Type B pancreatic cell (in vitro differentiated cells): ENCODE data around the gene TGFB2. TPM values are rescaled to one million over a fixed set of nuclear protein-coding genes. Genes with fewer than 3 reads are reported as not detected.

Experiments
- DNase-seq: peaks from one replicate; pipeline ENCODE4 v3.0.0; 2021; ENCODE audit warnings: mixed read lengths; ENCODE audit not compliant: unreplicated experiment; ENCODE audit errors: extremely low spot score
- H3K27ac Mint-ChIP-seq: 2 replicates; pipeline ENCODE4 v1.8.0; 2021; ENCODE audit warnings: mild to moderate bottlenecking, mixed read lengths
- H3K27me3 Mint-ChIP-seq: 2 replicates; pipeline ENCODE4 v1.8.0; 2021; ENCODE audit warnings: mixed read lengths
- H3K36me3 Mint-ChIP-seq: 2 replicates; pipeline ENCODE4 v1.8.0; 2021; ENCODE audit warnings: mixed read lengths
- H3K4me1 Mint-ChIP-seq: one replicate; pipeline ENCODE4 v1.8.0; 2021; ENCODE audit warnings: mixed read lengths; ENCODE audit not compliant: unreplicated experiment
- H3K4me3 Mint-ChIP-seq: 2 replicates; pipeline ENCODE4 v1.8.0; 2021; ENCODE audit warnings: mild to moderate bottlenecking, mixed read lengths
- H3K9me3 Mint-ChIP-seq: 2 replicates; pipeline ENCODE4 v1.8.0; 2021; ENCODE audit warnings: mixed read lengths
- total RNA-seq: library from RNA; stranded (reverse); gene quantifications from 2 replicates; pipeline ENCODE4 v1.2.1, GENCODE V29; 2021; ENCODE audit warnings: low replicate concordance
- TF ChIP-seq, protein P1 (sequence below): fragments of 200-600 bp; sonication (generic); conservative IDR thresholded peaks from 2 replicates; pipeline ENCODE4 v1.5.0; 2021; ENCODE audit warnings: antibody characterized with exemption, mild to moderate bottlenecking

The TGFB2 gene
- total RNA-seq, 1 donor from 2014 or later, result 207 TPM

- Mint-ChIP-seq H3K36me3 (no peaks in the 10 kb centered on the region), H3K4me3 (no peak overlapping the region), H3K27ac (no peak overlapping the region), H3K4me1 (peaks cover 22% of the 10 kb centered on the region), H3K27me3 (no peaks in the 10 kb centered on the region), H3K9me3 (peaks cover 4% of the 10 kb centered on the region)
- DNase-seq, result no peak
- TF ChIP-seq, protein P1, sequence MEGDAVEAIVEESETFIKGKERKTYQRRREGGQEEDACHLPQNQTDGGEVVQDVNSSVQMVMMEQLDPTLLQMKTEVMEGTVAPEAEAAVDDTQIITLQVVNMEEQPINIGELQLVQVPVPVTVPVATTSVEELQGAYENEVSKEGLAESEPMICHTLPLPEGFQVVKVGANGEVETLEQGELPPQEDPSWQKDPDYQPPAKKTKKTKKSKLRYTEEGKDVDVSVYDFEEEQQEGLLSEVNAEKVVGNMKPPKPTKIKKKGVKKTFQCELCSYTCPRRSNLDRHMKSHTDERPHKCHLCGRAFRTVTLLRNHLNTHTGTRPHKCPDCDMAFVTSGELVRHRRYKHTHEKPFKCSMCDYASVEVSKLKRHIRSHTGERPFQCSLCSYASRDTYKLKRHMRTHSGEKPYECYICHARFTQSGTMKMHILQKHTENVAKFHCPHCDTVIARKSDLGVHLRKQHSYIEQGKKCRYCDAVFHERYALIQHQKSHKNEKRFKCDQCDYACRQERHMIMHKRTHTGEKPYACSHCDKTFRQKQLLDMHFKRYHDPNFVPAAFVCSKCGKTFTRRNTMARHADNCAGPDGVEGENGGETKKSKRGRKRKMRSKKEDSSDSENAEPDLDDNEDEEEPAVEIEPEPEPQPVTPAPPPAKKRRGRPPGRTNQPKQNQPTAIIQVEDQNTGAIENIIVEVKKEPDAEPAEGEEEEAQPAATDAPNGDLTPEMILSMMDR, result no peak
Observed at GRCh38 chr1:218456444-218456843, 111.3 kb downstream of the TGFB2 start.

DNA sequence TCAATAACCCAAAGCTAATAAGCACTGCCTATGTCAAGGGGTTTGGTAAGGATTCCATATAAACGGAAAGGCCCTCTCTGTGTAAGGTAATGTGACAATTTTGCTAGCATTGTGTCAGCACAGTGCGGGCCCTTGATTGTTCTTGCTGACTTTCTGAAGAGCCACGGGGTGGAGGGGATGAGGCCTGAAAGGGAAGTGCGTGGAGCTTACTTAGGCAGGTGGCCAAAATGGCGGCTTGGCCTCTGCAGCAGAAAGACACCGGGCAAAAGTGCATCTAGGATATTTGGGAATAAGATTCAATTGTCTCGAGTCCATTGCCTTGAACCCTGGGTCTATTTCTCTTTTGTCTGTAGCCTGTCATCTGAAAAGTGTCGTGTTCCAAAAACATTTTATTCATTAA is 114.3 kb downstream of the TGFB2 start:
- Mint-ChIP-seq H3K27me3 (no peaks in the 10 kb centered on the region), H3K4me1 (peaks cover 38% of the 10 kb centered on the region), H3K27ac (peak overlapping the region; percentile 95), H3K36me3 (no peaks in the 10 kb centered on the region), H3K9me3 (peaks cover 4% of the 10 kb centered on the region), H3K4me3 (peak overlapping the region; percentile 77)
- no peak for DNase-seq
- TF ChIP-seq, protein P1, result no peak

GRCh38 chr1:218459878-218460711 is 115.0 kb downstream of the TGFB2 start:
- no peaks in the 10 kb centered on the region for H3K36me3 Mint-ChIP-seq
- peak overlapping the region; percentile 77 for H3K4me3 Mint-ChIP-seq
- H3K9me3 Mint-ChIP-seq, result peaks cover 4% of the 10 kb centered on the region
- peaks cover 38% of the 10 kb centered on the region for H3K4me1 Mint-ChIP-seq
- no peaks in the 10 kb centered on the region for H3K27me3 Mint-ChIP-seq
- peak overlapping the region; percentile 95 for H3K27ac Mint-ChIP-seq
- no peak for DNase-seq
- TF ChIP-seq, protein P1, result no peak

- peaks cover 38% of the 10 kb centered on the region for H3K4me1 Mint-ChIP-seq
- no peak for DNase-seq
- H3K4me3 Mint-ChIP-seq, result no peak overlapping the region
- no peak overlapping the region for H3K27ac Mint-ChIP-seq
- TF ChIP-seq, protein P1, result no peak
- no peaks in the 10 kb centered on the region for H3K36me3 Mint-ChIP-seq
- peaks cover 4% of the 10 kb centered on the region for H3K9me3 Mint-ChIP-seq
- no peaks in the 10 kb centered on the region for H3K27me3 Mint-ChIP-seq
Observed at GRCh38 chr1:218461351-218461750, 116.2 kb downstream of the TGFB2 start.

DNA sequence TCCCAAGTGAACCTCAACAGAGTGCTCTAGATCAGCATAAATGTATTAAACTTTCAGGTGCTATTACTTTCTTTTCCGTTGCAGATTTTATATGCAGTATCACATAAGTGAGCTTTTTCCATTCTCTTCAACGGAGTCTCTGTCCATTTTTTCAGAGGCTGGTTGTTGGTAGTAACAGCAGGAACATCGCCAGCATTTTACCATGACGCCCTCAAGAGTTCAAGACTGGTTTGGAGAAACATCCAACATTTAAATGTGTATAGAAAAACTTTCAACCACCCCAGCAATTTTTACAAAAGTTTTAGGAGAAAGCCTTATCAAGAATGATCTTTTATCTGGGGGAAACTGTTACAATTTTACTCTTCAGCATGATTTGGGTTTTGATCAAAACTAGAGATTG is 117.0 kb downstream of the TGFB2 start:
- Mint-ChIP-seq H3K27me3 (no peaks in the 10 kb centered on the region), H3K27ac (no peak overlapping the region), H3K36me3 (no peaks in the 10 kb centered on the region), H3K4me3 (no peak overlapping the region), H3K4me1 (peaks cover 46% of the 10 kb centered on the region), H3K9me3 (peaks cover 4% of the 10 kb centered on the region)
- DNase-seq, result no peak
- TF ChIP-seq, protein P1, result no peak
